ENCODE results near the gene MEX3D. TPM values are rescaled to one million over a fixed set of nuclear protein-coding genes. Genes with fewer than 3 reads are reported as not detected.
"Not testable (repeated sequence)": the region's sequence is repeated elsewhere in the genome, so short reads cannot be mapped to it uniquely, and the experiment has no call there.

The MEX3D gene
- total RNA-seq, 2 donors from 2014 or later = 6.7 to 8.2 TPM

GRCh38 chr19:1549332-1549945, 18.7 kb downstream of the MEX3D start:
- Mint-ChIP-seq H3K27me3 (peaks cover 12% of the 10 kb centered on the region), H3K27ac (no peak overlapping the region), H3K4me3 (no peak overlapping the region), H3K36me3 (ENCODE audit: low read depth) (no peaks in the 10 kb centered on the region), H3K4me1 (no peaks in the 10 kb centered on the region), H3K9me3 (no peaks in the 10 kb centered on the region)
- no peak for ATAC-seq (replicated peaks)

DNA sequence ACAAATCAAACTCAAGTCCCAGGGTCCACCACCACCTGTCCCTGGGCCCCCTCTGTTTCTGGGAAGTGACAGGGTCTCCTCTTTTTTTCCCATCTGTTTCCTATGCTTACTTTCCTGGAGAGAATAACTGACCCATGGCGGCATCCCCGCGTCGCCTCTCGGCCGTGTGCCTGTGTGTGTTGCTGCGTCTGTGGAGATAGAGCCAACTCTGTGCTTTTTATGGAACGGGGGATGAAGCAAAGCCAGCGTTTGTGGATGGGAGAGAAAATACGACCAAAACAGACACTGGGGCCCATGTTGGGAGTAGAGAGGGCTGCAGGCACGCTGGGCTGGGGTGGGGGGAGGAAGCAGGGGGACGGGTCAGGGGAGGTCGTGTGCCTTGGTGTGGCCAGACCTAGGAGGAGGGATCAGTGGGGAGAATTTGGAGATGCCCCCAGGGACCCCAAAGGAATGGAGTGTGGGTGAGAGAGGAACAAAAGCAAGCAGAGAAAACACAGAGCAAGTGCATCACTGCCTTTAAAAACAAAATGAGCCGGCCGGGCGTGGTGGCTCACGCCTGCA, 27.7 kb downstream of the MEX3D start:
- H3K4me1 Mint-ChIP-seq = no peaks in the 10 kb centered on the region
- no peak overlapping the region for H3K4me3 Mint-ChIP-seq
- ATAC-seq (replicated peaks) = no peak
- H3K27ac Mint-ChIP-seq = no peak overlapping the region
- H3K9me3 Mint-ChIP-seq = no peaks in the 10 kb centered on the region
- H3K36me3 Mint-ChIP-seq (ENCODE audit: low read depth) = no peaks in the 10 kb centered on the region
- H3K27me3 Mint-ChIP-seq = peaks cover 14% of the 10 kb centered on the region

DNA sequence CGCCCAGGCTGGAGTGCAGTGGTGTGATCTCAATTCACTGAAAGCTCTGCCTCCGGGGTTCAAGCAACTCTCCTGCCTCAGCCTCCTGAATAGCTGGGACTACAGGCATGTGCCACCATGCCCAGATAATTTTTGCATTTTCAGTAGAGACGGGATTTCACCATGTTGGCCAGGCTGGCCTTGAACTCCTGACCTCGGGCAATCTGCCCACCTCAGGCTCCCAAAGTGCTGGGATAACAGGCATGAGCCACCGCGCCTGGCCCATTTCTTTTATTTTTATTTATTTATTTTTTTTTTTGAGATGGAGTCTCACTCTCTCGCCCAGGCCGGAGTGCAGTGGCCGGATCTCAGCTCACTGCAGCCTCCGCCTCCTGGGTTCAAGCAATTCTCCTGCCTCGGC, 28.4 kb downstream of the MEX3D start:
- H3K4me3 Mint-ChIP-seq, H3K9me3 Mint-ChIP-seq: not testable (repeated sequence)

GRCh38 chr19:1538978-1539377, 29.1 kb downstream of the MEX3D start:
- no peak for ATAC-seq (replicated peaks)
- peaks cover 17% of the 10 kb centered on the region for H3K27me3 Mint-ChIP-seq
- no peaks in the 10 kb centered on the region for H3K4me1 Mint-ChIP-seq

More for the DNA sequence above, 28.4 kb downstream of the MEX3D start:
- H3K27ac Mint-ChIP-seq; ATAC-seq (replicated peaks); H3K36me3 Mint-ChIP-seq (ENCODE audit: low read depth); H3K4me1 Mint-ChIP-seq: not testable (repeated sequence)
- peaks cover 17% of the 10 kb centered on the region for H3K27me3 Mint-ChIP-seq

GRCh38 chr19:1535699-1536098, 32.4 kb downstream of the MEX3D start:
- H3K27ac Mint-ChIP-seq; H3K9me3 Mint-ChIP-seq; H3K4me3 Mint-ChIP-seq; ATAC-seq (replicated peaks); H3K36me3 Mint-ChIP-seq (ENCODE audit: low read depth); H3K4me1 Mint-ChIP-seq: not testable (repeated sequence)
- peaks cover 14% of the 10 kb centered on the region for H3K27me3 Mint-ChIP-seq

More at GRCh38 chr19:1538978-1539377, 29.1 kb downstream of the MEX3D start:
- no peaks in the 10 kb centered on the region for H3K36me3 Mint-ChIP-seq (ENCODE audit: low read depth)
- no peak overlapping the region for H3K4me3 Mint-ChIP-seq
- H3K27ac Mint-ChIP-seq = no peak overlapping the region
- H3K9me3 Mint-ChIP-seq = no peaks in the 10 kb centered on the region

GRCh38 chr19:1534972-1535371, 33.2 kb downstream of the MEX3D start:
- Mint-ChIP-seq H3K27ac (no peak overlapping the region), H3K9me3 (no peaks in the 10 kb centered on the region), H3K4me1 (no peaks in the 10 kb centered on the region), H3K4me3 (no peak overlapping the region), H3K36me3 (ENCODE audit: low read depth) (no peaks in the 10 kb centered on the region), H3K27me3 (peaks cover 12% of the 10 kb centered on the region)
- ATAC-seq (replicated peaks) = no peak

GRCh38 chr19:1533510-1534150, 34.5 kb downstream of the MEX3D start:
- Mint-ChIP-seq H3K27me3 (peaks cover 13% of the 10 kb centered on the region), H3K4me1 (no peaks in the 10 kb centered on the region), H3K27ac (no peak overlapping the region), H3K4me3 (no peak overlapping the region), H3K9me3 (no peaks in the 10 kb centered on the region), H3K36me3 (ENCODE audit: low read depth) (no peaks in the 10 kb centered on the region)
- no peak for ATAC-seq (replicated peaks)

- Mint-ChIP-seq H3K9me3 (no peaks in the 10 kb centered on the region), H3K4me3 (no peak overlapping the region), H3K27ac (no peak overlapping the region), H3K27me3 (peaks cover 13% of the 10 kb centered on the region), H3K36me3 (ENCODE audit: low read depth) (no peaks in the 10 kb centered on the region), H3K4me1 (no peaks in the 10 kb centered on the region)
- ATAC-seq (replicated peaks) = no peak
Measured at GRCh38 chr19:1532003-1532402, 36.1 kb downstream of the MEX3D start.

DNA sequence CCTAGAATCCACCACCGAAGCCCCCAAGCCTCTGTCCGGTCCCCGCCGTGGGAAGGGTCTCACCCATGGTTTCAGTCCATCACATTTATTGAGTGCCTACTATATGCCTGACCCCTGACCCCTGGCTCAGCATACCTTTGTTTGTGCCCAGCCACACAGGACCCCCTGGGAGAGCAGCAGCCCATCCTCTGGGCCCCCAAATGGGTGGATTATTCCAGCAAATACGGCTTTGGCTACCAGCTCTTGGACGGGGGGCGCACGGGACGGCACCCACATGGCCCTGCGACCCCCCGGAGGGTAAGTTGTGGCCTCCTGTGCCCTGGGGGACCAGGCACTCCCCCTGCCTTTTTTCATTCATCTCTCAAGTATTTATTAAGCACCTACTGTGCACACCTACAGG, 36.5 kb downstream of the MEX3D start:
- ATAC-seq (replicated peaks) = no peak
- Mint-ChIP-seq H3K4me3 (no peak overlapping the region), H3K27me3 (peaks cover 13% of the 10 kb centered on the region), H3K27ac (no peak overlapping the region), H3K36me3 (ENCODE audit: low read depth) (no peaks in the 10 kb centered on the region), H3K4me1 (no peaks in the 10 kb centered on the region), H3K9me3 (no peaks in the 10 kb centered on the region)

GRCh38 chr19:1530856-1531255, 37.3 kb downstream of the MEX3D start:
- not testable (repeated sequence) for H3K9me3 Mint-ChIP-seq; H3K27ac Mint-ChIP-seq; H3K36me3 Mint-ChIP-seq (ENCODE audit: low read depth); H3K4me3 Mint-ChIP-seq; ATAC-seq (replicated peaks); H3K4me1 Mint-ChIP-seq
- peaks cover 19% of the 10 kb centered on the region for H3K27me3 Mint-ChIP-seq

- Mint-ChIP-seq H3K27me3 (peaks cover 25% of the 10 kb centered on the region), H3K36me3 (ENCODE audit: low read depth) (no peaks in the 10 kb centered on the region), H3K4me1 (peaks cover 5% of the 10 kb centered on the region), H3K27ac (no peak overlapping the region), H3K9me3 (no peaks in the 10 kb centered on the region), H3K4me3 (no peak overlapping the region)
- no peak for ATAC-seq (replicated peaks)
Measured at GRCh38 chr19:1529430-1529816, 38.7 kb downstream of the MEX3D start.

DNA sequence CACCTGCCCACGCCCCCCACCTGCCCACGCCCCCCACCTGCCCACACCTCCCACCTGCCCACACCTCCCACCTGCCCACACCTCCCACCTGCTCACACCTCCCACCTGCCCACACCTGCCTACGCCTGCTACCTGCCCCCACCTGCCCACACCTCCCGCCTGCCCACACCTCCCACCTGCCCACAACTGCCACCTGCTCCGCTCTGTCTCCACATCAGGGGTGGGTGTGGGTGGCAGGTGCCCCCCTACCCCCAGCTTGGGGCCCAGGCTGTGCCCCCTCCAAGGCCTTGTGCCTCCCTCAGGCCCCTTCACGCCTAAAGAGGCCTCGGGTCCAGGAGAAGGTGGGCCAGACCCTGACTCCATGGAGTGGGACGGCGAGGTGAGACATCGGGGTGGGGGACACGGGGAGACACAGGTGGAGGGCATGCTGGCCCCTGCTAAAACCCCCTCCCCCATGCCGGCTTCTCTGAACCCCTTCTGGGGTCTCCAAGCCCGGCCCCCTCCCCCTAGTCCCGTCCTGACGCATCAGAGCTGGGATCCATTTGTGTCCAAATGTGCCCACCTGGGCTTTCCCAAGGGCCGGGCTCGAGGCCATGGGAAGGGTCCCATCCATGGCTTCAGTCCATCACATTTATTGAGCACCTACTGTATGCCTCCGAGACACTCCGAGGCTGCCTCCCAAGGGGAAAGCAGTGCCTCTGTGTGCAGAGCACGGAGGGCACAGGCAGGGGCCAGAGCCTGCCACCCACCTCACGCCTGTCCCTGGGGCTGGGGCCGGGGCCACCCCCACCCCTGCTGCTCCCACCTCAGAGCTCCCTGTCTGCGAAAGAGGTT, 39.3 kb downstream of the MEX3D start:
- peaks cover 27% of the 10 kb centered on the region for H3K27me3 Mint-ChIP-seq
- H3K4me3 Mint-ChIP-seq = no peak overlapping the region
- H3K9me3 Mint-ChIP-seq = no peaks in the 10 kb centered on the region
- H3K36me3 Mint-ChIP-seq (ENCODE audit: low read depth) = no peaks in the 10 kb centered on the region
- no peak for ATAC-seq (replicated peaks)
- peaks cover 6% of the 10 kb centered on the region for H3K4me1 Mint-ChIP-seq
- H3K27ac Mint-ChIP-seq = no peak overlapping the region

DNA sequence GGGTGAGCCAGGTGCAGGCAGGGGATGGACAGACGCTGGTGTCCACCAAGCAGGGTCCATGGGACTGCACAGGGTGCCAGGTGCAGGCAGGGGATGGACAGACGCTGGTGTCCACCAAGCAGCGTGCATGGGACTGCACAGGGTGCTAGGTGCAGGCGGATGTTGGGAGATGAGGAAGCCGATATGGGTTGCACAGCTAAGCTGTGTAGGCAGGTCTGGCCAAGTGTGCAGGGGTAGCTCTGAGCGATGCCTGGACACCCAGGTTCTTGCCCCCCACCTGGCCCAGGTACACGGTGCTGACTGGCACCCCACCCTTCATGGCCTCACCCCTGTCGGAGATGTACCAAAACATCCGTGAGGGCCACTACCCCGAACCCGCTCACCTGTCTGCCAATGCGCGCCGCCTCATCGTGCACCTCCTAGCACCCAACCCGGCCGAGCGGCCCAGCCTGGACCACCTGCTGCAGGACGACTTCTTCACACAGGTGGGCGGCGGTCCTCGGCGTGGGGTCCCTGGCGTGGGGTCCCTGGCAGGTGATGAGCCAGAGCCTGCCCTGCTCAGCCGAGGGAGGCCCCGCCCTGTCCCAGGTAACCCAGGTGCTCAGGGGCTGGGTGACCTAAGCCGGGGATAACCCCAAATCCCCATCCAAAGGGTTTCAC, 40.3 kb downstream of the MEX3D start:
- no peak for ATAC-seq (replicated peaks)
- peaks cover 6% of the 10 kb centered on the region for H3K4me1 Mint-ChIP-seq
- H3K27me3 Mint-ChIP-seq = peaks cover 24% of the 10 kb centered on the region
- H3K4me3 Mint-ChIP-seq = no peak overlapping the region
- H3K9me3 Mint-ChIP-seq = no peaks in the 10 kb centered on the region
- H3K27ac Mint-ChIP-seq = no peak overlapping the region
- H3K36me3 Mint-ChIP-seq (ENCODE audit: low read depth) = no peaks in the 10 kb centered on the region

DNA sequence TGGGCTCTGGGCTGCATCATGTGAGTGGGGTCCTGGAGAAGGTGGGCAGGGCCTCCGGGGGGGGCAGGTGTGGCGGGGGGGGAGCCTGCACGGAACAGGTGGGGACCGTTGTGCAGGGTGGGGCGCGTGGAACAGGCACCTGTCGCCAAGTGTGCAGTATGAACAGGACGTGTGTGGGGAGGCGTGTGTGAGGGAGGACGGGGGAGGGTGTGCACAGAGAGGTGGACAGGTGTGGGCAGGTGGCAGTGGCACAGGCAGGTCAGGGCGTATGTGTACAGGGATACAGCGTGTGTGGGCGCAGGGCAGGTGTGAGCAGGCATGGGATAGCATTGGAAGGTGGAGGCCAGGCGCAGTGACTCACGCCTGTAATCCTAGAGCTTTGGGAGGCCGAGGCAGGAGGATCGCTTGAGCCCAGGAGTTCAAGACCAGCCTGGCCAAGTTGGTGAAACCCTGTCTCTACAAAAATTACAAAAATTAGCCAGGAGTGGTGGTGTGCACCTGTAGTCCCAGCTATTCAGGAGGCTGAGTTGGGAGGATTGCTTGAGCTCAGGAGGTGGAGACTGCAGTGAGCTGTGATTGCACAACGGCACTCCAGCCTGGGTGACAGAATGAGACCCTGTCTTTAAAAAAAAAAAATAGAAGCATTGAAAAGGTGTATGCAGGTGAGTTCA, 41.0 kb downstream of the MEX3D start:
- ATAC-seq (replicated peaks) = no peak
- H3K27ac Mint-ChIP-seq = no peak overlapping the region

More for the DNA sequence above, 41.0 kb downstream of the MEX3D start:
- Mint-ChIP-seq H3K36me3 (ENCODE audit: low read depth) (no peaks in the 10 kb centered on the region), H3K9me3 (no peaks in the 10 kb centered on the region), H3K4me1 (peaks cover 6% of the 10 kb centered on the region), H3K27me3 (peaks cover 24% of the 10 kb centered on the region), H3K4me3 (no peak overlapping the region)
